Measurements from ENCODE around the gene PEX5L. TPM values are rescaled to one million over a fixed set of nuclear protein-coding genes. Genes with fewer than 3 reads are reported as not detected.

PEX5L gene
- total and polyA plus RNA-seq, 3 experiments from 2014 or later: 0.15 TPM; not detected in 2

- POLR2A ChIA-PET: no interaction called here
- Histone ChIP-seq H3K27me3 (ENCODE audit: insufficient read depth, low read length, poor library complexity, severe bottlenecking) (no peaks in the 10 kb centered on the region), H3K4me1 (ENCODE audit: insufficient read depth, low read length) (no peaks in the 10 kb centered on the region), H3K36me3 (ENCODE audit: insufficient read depth, low read length) (no peaks in the 10 kb centered on the region), H3K9me3 (ENCODE audit: low read length) (no peaks in the 10 kb centered on the region), H3K4me3 (ENCODE audit: low read length) (no peak overlapping the region), H3K27ac (ENCODE audit: low read depth, low read length) (no peak overlapping the region)
- H3K4me1 Mint-ChIP-seq: peaks cover 4 to 6% (median 6%) of the 10 kb centered on the region in 3 donors
- no peak overlapping the region for H3K27ac Mint-ChIP-seq
- H3K27me3 Mint-ChIP-seq: no peaks in the 10 kb centered on the region
- CTCF ChIA-PET: interaction anchor here (1.4 kb wide), 1 partner anchor 9 kb away, joined by 4 read pairs; no protein-coding TSS in a partner anchor
- H3K9me3 Mint-ChIP-seq: no peaks in the 10 kb centered on the region
- no peak for DNase-seq
- H3K4me3 Mint-ChIP-seq: no peak overlapping the region
- H3K36me3 Mint-ChIP-seq: no peaks in the 10 kb centered on the region
Measured at GRCh38 chr3:179811321-179812095, 225.2 kb downstream of the PEX5L start.

- Histone ChIP-seq H3K27me3 (ENCODE audit: insufficient read depth, low read length, poor library complexity, severe bottlenecking) (no peaks in the 10 kb centered on the region), H3K36me3 (ENCODE audit: insufficient read depth, low read length) (no peaks in the 10 kb centered on the region), H3K4me1 (ENCODE audit: insufficient read depth, low read length) (no peaks in the 10 kb centered on the region), H3K9me3 (ENCODE audit: low read length) (no peaks in the 10 kb centered on the region), H3K27ac (ENCODE audit: low read depth, low read length) (no peak overlapping the region), H3K4me3 (ENCODE audit: low read length) (no peak overlapping the region)
- no peak overlapping the region for H3K27ac Mint-ChIP-seq
- peaks cover 0 to 4% of the 10 kb centered on the region in 2 donors for H3K27me3 Mint-ChIP-seq
- H3K36me3 Mint-ChIP-seq: no peaks in the 10 kb centered on the region
- H3K4me1 Mint-ChIP-seq: peaks cover 4 to 6% (median 6%) of the 10 kb centered on the region in 3 donors
- H3K9me3 Mint-ChIP-seq: no peaks in the 10 kb centered on the region
- H3K4me3 Mint-ChIP-seq: no peak overlapping the region
- no peak for DNase-seq
- ChIA-PET CTCF (no interaction called here), POLR2A (no interaction called here)
Measured at GRCh38 chr3:179809639-179810038, 227.1 kb downstream of the PEX5L start.

- H3K4me1 Mint-ChIP-seq: peaks cover 4 to 6% (median 6%) of the 10 kb centered on the region in 3 donors
- Histone ChIP-seq H3K27me3 (ENCODE audit: insufficient read depth, low read length, poor library complexity, severe bottlenecking) (no peaks in the 10 kb centered on the region), H3K4me1 (ENCODE audit: insufficient read depth, low read length) (no peaks in the 10 kb centered on the region), H3K27ac (ENCODE audit: low read depth, low read length) (no peak overlapping the region), H3K36me3 (ENCODE audit: insufficient read depth, low read length) (no peaks in the 10 kb centered on the region), H3K4me3 (ENCODE audit: low read length) (no peak overlapping the region), H3K9me3 (ENCODE audit: low read length) (no peaks in the 10 kb centered on the region)
- H3K9me3 Mint-ChIP-seq: no peaks in the 10 kb centered on the region
- H3K4me3 Mint-ChIP-seq: no peak overlapping the region
- H3K27ac Mint-ChIP-seq: no peak overlapping the region
- peaks cover 2 to 18% of the 10 kb centered on the region in 2 donors for H3K27me3 Mint-ChIP-seq
- no peak for DNase-seq
- ChIA-PET CTCF (no interaction called here), POLR2A (no interaction called here)
- H3K36me3 Mint-ChIP-seq: no peaks in the 10 kb centered on the region
Measured at GRCh38 chr3:179807588-179807987, 229.1 kb downstream of the PEX5L start.

GRCh38 chr3:179806177-179806576 is 230.6 kb downstream of the PEX5L start:
- Histone ChIP-seq H3K36me3 (ENCODE audit: insufficient read depth, low read length) (no peaks in the 10 kb centered on the region), H3K27me3 (ENCODE audit: insufficient read depth, low read length, poor library complexity, severe bottlenecking) (no peaks in the 10 kb centered on the region), H3K27ac (ENCODE audit: low read depth, low read length) (no peak overlapping the region), H3K4me3 (ENCODE audit: low read length) (no peak overlapping the region), H3K4me1 (ENCODE audit: insufficient read depth, low read length) (no peaks in the 10 kb centered on the region), H3K9me3 (ENCODE audit: low read length) (no peaks in the 10 kb centered on the region)
- Mint-ChIP-seq H3K4me1 (no peaks in the 10 kb centered on the region), H3K36me3 (no peaks in the 10 kb centered on the region), H3K27ac (no peak overlapping the region), H3K4me3 (no peak overlapping the region), H3K9me3 (no peaks in the 10 kb centered on the region), H3K27me3 (peaks cover 3 to 19% of the 10 kb centered on the region in 2 donors)
- ChIA-PET CTCF (no interaction called here), POLR2A (no interaction called here)
- no peak for DNase-seq

GRCh38 chr3:179801856-179802255 is 234.9 kb downstream of the PEX5L start:
- H3K9me3 ChIP-seq (ENCODE audit: low read length): no peaks in the 10 kb centered on the region
- H3K4me3 ChIP-seq (ENCODE audit: low read length): no peak overlapping the region
- H3K27ac ChIP-seq (ENCODE audit: low read depth, low read length): no peak overlapping the region
- no peaks in the 10 kb centered on the region for H3K36me3 ChIP-seq (ENCODE audit: insufficient read depth, low read length)
- no peaks in the 10 kb centered on the region for H3K4me1 ChIP-seq (ENCODE audit: insufficient read depth, low read length)
- H3K4me3 Mint-ChIP-seq: no peak overlapping the region
- no peak for DNase-seq
- no peak overlapping the region for H3K27ac Mint-ChIP-seq
- no peaks in the 10 kb centered on the region for H3K4me1 Mint-ChIP-seq
- no peaks in the 10 kb centered on the region for H3K27me3 ChIP-seq (ENCODE audit: insufficient read depth, low read length, poor library complexity, severe bottlenecking)
- no peaks in the 10 kb centered on the region for H3K36me3 Mint-ChIP-seq
- H3K27me3 Mint-ChIP-seq: peaks cover 3 to 19% of the 10 kb centered on the region in 2 donors
- no peaks in the 10 kb centered on the region for H3K9me3 Mint-ChIP-seq
- POLR2A ChIA-PET: no interaction called here
- CTCF ChIA-PET: no interaction called here

- Mint-ChIP-seq H3K36me3 (no peaks in the 10 kb centered on the region), H3K4me1 (no peaks in the 10 kb centered on the region), H3K27ac (no peak overlapping the region), H3K4me3 (no peak overlapping the region), H3K9me3 (no peaks in the 10 kb centered on the region), H3K27me3 (peaks cover 3 to 19% of the 10 kb centered on the region in 2 donors)
- POLR2A ChIA-PET: no interaction called here
- DNase-seq: no peak
- no peaks in the 10 kb centered on the region for H3K9me3 ChIP-seq (ENCODE audit: low read length)
- H3K36me3 ChIP-seq (ENCODE audit: insufficient read depth, low read length): no peaks in the 10 kb centered on the region
- CTCF ChIA-PET: no interaction called here
- H3K27me3 ChIP-seq (ENCODE audit: insufficient read depth, low read length, poor library complexity, severe bottlenecking): no peaks in the 10 kb centered on the region
- no peak overlapping the region for H3K27ac ChIP-seq (ENCODE audit: low read depth, low read length)
- no peak overlapping the region for H3K4me3 ChIP-seq (ENCODE audit: low read length)
- H3K4me1 ChIP-seq (ENCODE audit: insufficient read depth, low read length): no peaks in the 10 kb centered on the region
Measured at GRCh38 chr3:179801263-179801662, 235.5 kb downstream of the PEX5L start.

DNA sequence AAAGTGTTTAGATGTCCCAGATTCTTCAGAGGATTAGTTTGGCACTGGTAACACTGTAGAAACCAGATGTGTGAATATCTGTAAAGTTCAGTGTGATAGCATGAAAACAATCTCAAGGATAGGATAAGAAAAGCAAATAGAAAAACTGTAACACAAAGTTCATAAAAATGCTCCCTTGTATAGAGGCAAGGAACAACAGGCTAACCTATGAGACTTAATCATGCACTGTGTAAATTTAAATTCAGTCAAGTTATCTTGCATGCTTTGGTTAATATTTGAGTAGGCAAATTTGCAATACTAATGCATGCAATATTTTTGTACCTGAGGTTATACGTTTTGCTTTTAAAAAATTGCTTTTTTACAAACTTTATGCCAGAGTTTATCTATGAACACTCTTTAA is 239.5 kb downstream of the PEX5L start:
- Histone ChIP-seq H3K4me1 (ENCODE audit: insufficient read depth, low read length) (no peaks in the 10 kb centered on the region), H3K27me3 (ENCODE audit: insufficient read depth, low read length, poor library complexity, severe bottlenecking) (no peaks in the 10 kb centered on the region), H3K9me3 (ENCODE audit: low read length) (no peaks in the 10 kb centered on the region), H3K4me3 (ENCODE audit: low read length) (no peak overlapping the region), H3K27ac (ENCODE audit: low read depth, low read length) (no peak overlapping the region), H3K36me3 (ENCODE audit: insufficient read depth, low read length) (no peaks in the 10 kb centered on the region)
- ChIA-PET POLR2A (no interaction called here), CTCF (no interaction called here)
- no peaks in the 10 kb centered on the region for H3K9me3 Mint-ChIP-seq
- no peak for DNase-seq
- H3K27ac Mint-ChIP-seq: no peak overlapping the region
- H3K4me1 Mint-ChIP-seq: no peaks in the 10 kb centered on the region
- no peak overlapping the region for H3K4me3 Mint-ChIP-seq
- H3K36me3 Mint-ChIP-seq: no peaks in the 10 kb centered on the region
- H3K27me3 Mint-ChIP-seq: no peaks in the 10 kb centered on the region

DNA sequence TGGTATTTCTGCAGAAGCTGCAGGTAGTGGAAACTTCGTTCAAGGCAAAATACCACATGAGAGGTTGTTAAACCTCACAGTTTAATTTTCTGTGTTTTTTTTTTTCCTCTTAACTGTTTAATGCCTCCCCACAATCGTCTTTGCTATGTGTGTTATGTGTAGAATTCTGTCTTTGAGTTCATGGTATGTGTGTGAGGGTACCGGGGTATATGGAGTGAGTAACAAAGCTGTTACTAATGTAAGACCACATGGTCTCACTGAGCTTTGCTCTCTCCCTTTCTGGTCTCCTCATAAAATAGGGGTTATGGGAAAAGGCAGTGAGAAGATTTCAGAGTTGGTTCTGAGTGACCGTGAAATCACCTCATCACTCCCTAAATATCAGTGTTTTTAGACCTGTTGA is 240.3 kb downstream of the PEX5L start:
- H3K36me3 ChIP-seq (ENCODE audit: insufficient read depth, low read length): no peaks in the 10 kb centered on the region
- no peaks in the 10 kb centered on the region for H3K36me3 Mint-ChIP-seq
- ChIA-PET POLR2A (no interaction called here), CTCF (no interaction called here)
- H3K4me1 ChIP-seq (ENCODE audit: insufficient read depth, low read length): no peaks in the 10 kb centered on the region
- H3K27ac Mint-ChIP-seq: no peak overlapping the region
- no peak overlapping the region for H3K4me3 Mint-ChIP-seq
- no peak overlapping the region for H3K27ac ChIP-seq (ENCODE audit: low read depth, low read length)
- H3K9me3 Mint-ChIP-seq: no peaks in the 10 kb centered on the region
- H3K9me3 ChIP-seq (ENCODE audit: low read length): no peaks in the 10 kb centered on the region
- H3K27me3 Mint-ChIP-seq: no peaks in the 10 kb centered on the region
- H3K4me3 ChIP-seq (ENCODE audit: low read length): no peak overlapping the region
- DNase-seq: no peak
- no peaks in the 10 kb centered on the region for H3K4me1 Mint-ChIP-seq
- no peaks in the 10 kb centered on the region for H3K27me3 ChIP-seq (ENCODE audit: insufficient read depth, low read length, poor library complexity, severe bottlenecking)
